H1 (cell line): ENCODE data around the gene NECTIN1. TPM values are rescaled to one million over a fixed set of nuclear protein-coding genes. Genes with fewer than 3 reads are reported as not detected.

Experiments used
- CTCF ChIA-PET: fragments of 300-600 bp; sonication (Branson Sonifier 250); formaldehyde crosslinking; loops from one replicate; lab custom pipeline; 2021; ENCODE audit not compliant: partially characterized antibody; lab: Charles Lee
- POLR2A ChIA-PET: fragments of 300-600 bp; sonication (Branson Sonifier 250); formaldehyde crosslinking; loops from one replicate; lab custom pipeline; 2021; ENCODE audit warnings: inconsistent platforms; ENCODE audit not compliant: partially characterized antibody; lab: Charles Lee
- DNase-seq, 2 experiments: peaks; one replicate each; pipeline versions ENCODE4 v3.0.0 to v3.0.0-alpha.2; 2010 to 2022; ENCODE audit warnings: low spot score in 2 of 2, low read depth in 1 of 2, mixed read lengths in 1 of 2
- FAIRE-seq: peaks from 2 replicates; lab custom pipeline; 2011; peaks lifted over from hg19 to GRCh38; lab: Jason Lieb, UNC
- H2AFZ ChIP-seq: 2 replicates; pipeline ENCODE4 v1.8.1; 2012; ENCODE audit warnings: low read length, inconsistent platforms
- H2AK5ac ChIP-seq: 2 replicates; pipeline ENCODE4 v1.6.1; 2013; ENCODE audit warnings: low read depth, low read length
- H2BK120ac ChIP-seq: replicated peaks from 2 replicates; pipeline ENCODE3; 2013; ENCODE audit warnings: low read depth, low read length, inconsistent platforms
- H2BK12ac ChIP-seq: 2 replicates; pipeline ENCODE4 v1.6.1; 2013; ENCODE audit warnings: low read depth, low read length
- H2BK15ac ChIP-seq: 2 replicates; pipeline ENCODE4 v1.6.1; 2013; ENCODE audit warnings: low read length
- H2BK20ac ChIP-seq: 2 replicates; pipeline ENCODE4 v1.6.1; 2013; ENCODE audit warnings: low read length
- H2BK5ac ChIP-seq: 2 replicates; pipeline ENCODE4 v1.6.1; 2013; ENCODE audit warnings: low read depth, low read length
- H3K14ac ChIP-seq: 2 replicates; pipeline ENCODE4 v1.6.1; 2013; ENCODE audit warnings: inconsistent platforms; ENCODE audit not compliant: insufficient read length
- H3K18ac ChIP-seq: 2 replicates; pipeline ENCODE4 v1.6.1; 2013; ENCODE audit warnings: low read length; ENCODE audit errors: extremely low read depth
- H3K23ac ChIP-seq: 2 replicates; pipeline ENCODE4 v1.6.1; 2013; ENCODE audit warnings: inconsistent platforms; ENCODE audit not compliant: insufficient read length
- H3K23me2 ChIP-seq: 2 replicates; pipeline ENCODE4 v1.6.1; 2013; ENCODE audit warnings: low read depth, low read length
- H3K27ac ChIP-seq: 2 replicates; pipeline ENCODE4 v1.6.1; 2011; ENCODE audit warnings: low read depth, low read length, inconsistent platforms
- H3K27me3 ChIP-seq, 4 experiments: replicated peaks in 1 of 4; 1 replicate in 1 of 4; 2 replicates in 3 of 4; pipeline versions ENCODE4 v1.6.1 to v1.8.1; 2011 to 2013; ENCODE audit warnings: low read length in 3 of 4, mild to moderate bottlenecking in 3 of 4, inconsistent platforms in 2 of 4, mixed read lengths in 2 of 4, moderate library complexity in 1 of 4; ENCODE audit not compliant: control insufficient read depth in 3 of 4, insufficient read depth in 3 of 4; ENCODE audit errors: extremely low read depth in 1 of 4
- H3K36me3 ChIP-seq, 4 experiments: 2 replicates each; pipeline versions ENCODE4 v1.6.1 to v1.8.1; 2011 to 2013; ENCODE audit warnings: mild to moderate bottlenecking in 4 of 4, low read length in 3 of 4, moderate library complexity in 2 of 4, control low read depth in 1 of 4, inconsistent platforms in 1 of 4; ENCODE audit not compliant: insufficient read depth in 4 of 4, control insufficient read depth in 2 of 4
- H3K4ac ChIP-seq: replicated peaks from 2 replicates; pipeline ENCODE3; 2013; ENCODE audit warnings: low read length, low read depth, mixed read lengths, inconsistent platforms; ENCODE audit not compliant: insufficient read length
- H3K4me1 ChIP-seq, 4 experiments: replicated peaks in 1 of 4; 1 replicate in 1 of 4; 2 replicates in 3 of 4; pipeline versions ENCODE4 v1.6.1 to v1.8.1; 2011 to 2013; ENCODE audit warnings: low read length in 3 of 4, inconsistent platforms in 2 of 4, mixed read lengths in 1 of 4; ENCODE audit not compliant: insufficient read depth in 4 of 4, control insufficient read depth in 3 of 4
- H3K4me2 ChIP-seq, 2 experiments: 2 replicates each; pipeline versions ENCODE4 v1.6.1 to v1.8.1; 2011 to 2013; ENCODE audit warnings: low read depth in 2 of 2, low read length in 2 of 2, control low read depth in 1 of 2, inconsistent platforms in 1 of 2, mild to moderate bottlenecking in 1 of 2; ENCODE audit not compliant: insufficient read depth in 1 of 2
- H3K4me3 ChIP-seq, 4 experiments: fragments of 200-600, 300-600 bp in 1 of 4; sonication (generic), shearing (Covaris generic), sonication (Bioruptor Twin) in 1 of 4; 2 replicates each; pipeline versions ENCODE4 v1.5.1 to v1.8.1; 2011 to 2016; ENCODE audit warnings: low read length in 4 of 4, low read depth in 3 of 4, control low read depth in 2 of 4, inconsistent platforms in 2 of 4, mild to moderate bottlenecking in 2 of 4, mixed read lengths in 1 of 4, moderate library complexity in 1 of 4; ENCODE audit not compliant: insufficient read depth in 2 of 4; ENCODE audit errors: extremely low read depth in 1 of 4
- H3K56ac ChIP-seq: replicated peaks from 2 replicates; pipeline ENCODE3; 2013; ENCODE audit warnings: low read depth, mild to moderate bottlenecking, mixed read lengths, low read length, inconsistent platforms; ENCODE audit not compliant: insufficient read length
- H3K79me1 ChIP-seq: 2 replicates; pipeline ENCODE4 v1.6.1; 2013; ENCODE audit warnings: low read depth, low read length, control low read depth
- H3K79me2 ChIP-seq, 2 experiments: 2 replicates each; pipeline versions ENCODE4 v1.6.1 to v1.8.1; 2012 to 2013; ENCODE audit warnings: low read length in 2 of 2, mild to moderate bottlenecking in 2 of 2, inconsistent platforms in 1 of 2; ENCODE audit not compliant: insufficient read depth in 2 of 2, control insufficient read depth in 1 of 2
- H3K9ac ChIP-seq, 4 experiments: replicated peaks in 1 of 4; 1 replicate in 1 of 4; 2 replicates in 3 of 4; pipeline versions ENCODE4 v1.6.1 to v1.8.1; 2011 to 2013; ENCODE audit warnings: low read depth in 3 of 4, low read length in 3 of 4, control low read depth in 2 of 4, mild to moderate bottlenecking in 2 of 4, moderate library complexity in 2 of 4, inconsistent platforms in 1 of 4; ENCODE audit errors: extremely low read depth in 1 of 4
- H3K9me3 ChIP-seq, 2 experiments: 2 replicates each; pipeline versions ENCODE4 v1.6.1 to v1.8.1; 2012 to 2013; ENCODE audit warnings: mild to moderate bottlenecking in 2 of 2, moderate library complexity in 2 of 2, control low read depth in 1 of 2, inconsistent platforms in 1 of 2, low read depth in 1 of 2, low read length in 1 of 2, mixed read lengths in 1 of 2; ENCODE audit not compliant: insufficient read depth in 2 of 2
- H4K20me1 ChIP-seq, 2 experiments: replicated peaks in 1 of 2; 2 replicates each; pipeline versions ENCODE3 to v1.8.1; 2011 to 2013; ENCODE audit warnings: inconsistent platforms in 2 of 2, low read length in 2 of 2, mild to moderate bottlenecking in 1 of 2; ENCODE audit not compliant: insufficient read depth in 2 of 2, control insufficient read depth in 1 of 2
- H4K5ac ChIP-seq: 2 replicates; pipeline ENCODE4 v1.6.1; 2013; ENCODE audit warnings: low read length, low read depth, mixed read lengths, inconsistent platforms; ENCODE audit not compliant: insufficient read length
- H4K8ac ChIP-seq: 2 replicates; pipeline ENCODE4 v1.8.0; 2013; ENCODE audit warnings: mild to moderate bottlenecking, moderate library complexity, low read length, inconsistent platforms; ENCODE audit not compliant: insufficient read depth; ENCODE audit errors: extremely low read depth
- H4K91ac ChIP-seq: replicated peaks from 2 replicates; pipeline ENCODE3; 2013; ENCODE audit warnings: low read length, mixed read lengths, inconsistent platforms; ENCODE audit not compliant: insufficient read length
- KDM1A ChIP-seq: fragments of 200-600, 300-600 bp; sonication (generic); IDR thresholded peaks from 2 replicates; pipeline ENCODE4 v1.7.1; 2016; ENCODE audit warnings: mild to moderate bottlenecking, low read length, borderline replicate concordance
- TEAD4 ChIP-seq: IDR thresholded peaks from 2 replicates; pipeline ENCODE4 v1.6.1; 2012; ENCODE audit warnings: low read depth, low read length, inconsistent platforms, mixed read lengths
- WGBS, 2 experiments: shearing (Covaris generic) in 1 of 2; methylation state at CpG; one replicate each; pipeline versions ENCODE4 v1.1.6 to v1.1.7; 2013 to 2015; ENCODE audit warnings: low lambda C conversion rate in 2 of 2, mixed read lengths in 2 of 2, inconsistent platforms in 1 of 2, low coverage in 1 of 2, missing lambda C conversion rate in 1 of 2; ENCODE audit not compliant: insufficient replicate concordance in 2 of 2, insufficient coverage in 1 of 2, insufficient read length in 1 of 2; ENCODE audit errors: extremely low coverage in 1 of 2, missing lambda C conversion rate in 1 of 2; 5-methylcytosine and 5-hydroxymethylcytosine counted together
- polyA plus RNA-seq, 7 experiments: library from polyadenylated mRNA; depleted of rRNA in 3 of 7; stranded (reverse) in 5 of 7; unstranded in 2 of 7; fragments of >200 nt in 5 of 7; fragments of 200-250 nt in 2 of 7; gene quantifications; 1 replicate in 5 of 7; 2 replicates in 1 of 7; 4 replicates in 1 of 7; pipeline versions ENCODE4 v1.2.1 to v1.2.3, GENCODE V29; 2011 to 2013; ENCODE audit warnings: missing spikeins in 2 of 7, mixed read lengths in 2 of 7
- total RNA-seq: library from RNA; stranded (reverse); fragmentation: NEBNext Ultra II Directional; extraction: Animal tissue kit (Norgen Biotek cat#: 25700); gene quantifications from 2 replicates; pipeline ENCODE4 v1.2.1, GENCODE V29; 2021

The NECTIN1 gene
- total and polyA plus RNA-seq, 2 of the 8 experiments (the other 6 are each of a cell fraction or from before 2014, with no cell fraction given), result 43.2 to 97.7 TPM

- H3K27me3 ChIP-seq, result no peaks in the 10 kb centered on the region; a peak in 2 of 7 replicates
- no peak overlapping the region for H2AFZ ChIP-seq
- no peak overlapping the region; the same call in 1 of the 2 replicates for H2AK5ac ChIP-seq
- H3K4me2 ChIP-seq, result no peak overlapping the region
- H3K27ac ChIP-seq, result no peak overlapping the region
- H3K36me3 ChIP-seq, result no peaks in the 10 kb centered on the region
- H3K79me2 ChIP-seq, result no peaks in the 10 kb centered on the region
- no peak overlapping the region for H4K5ac ChIP-seq
- no peak overlapping the region for H3K4ac ChIP-seq
- H4K20me1 ChIP-seq, result no peaks in the 10 kb centered on the region
- no peak overlapping the region for H2BK12ac ChIP-seq
- H3K23ac ChIP-seq, result no peak overlapping the region
- no peak overlapping the region for H2BK5ac ChIP-seq
- H3K79me1 ChIP-seq, result no peaks in the 10 kb centered on the region
- H2BK20ac ChIP-seq, result no peak overlapping the region
- H3K14ac ChIP-seq, result no peak overlapping the region
- H4K91ac ChIP-seq, result no peak overlapping the region
- DNase-seq (no peak), FAIRE-seq (no peak)
- 95% methylated on average over 11 of the region's 11 CpGs; no CpG with 5 or more reads in 1 of the 2 experiments for WGBS, 2 experiments
- no peaks in the 10 kb centered on the region for H3K9me3 ChIP-seq
- no peaks in the 10 kb centered on the region for H3K23me2 ChIP-seq
- ChIA-PET CTCF (interaction anchor here (0.6 to 2.8 kb wide), 5 partner anchors 11 to 386 kb away, joined by 3 to 12 read pairs (median 3); no protein-coding TSS in a partner anchor), POLR2A (no interaction called here)
- peak overlapping the region; percentile 53; the same call in 1 of the 2 replicates for H2BK15ac ChIP-seq
- H3K9ac ChIP-seq, result no peak overlapping the region
- H4K8ac ChIP-seq, result no peak overlapping the region
- TF ChIP-seq TEAD4, result peak; percentile 57; the same call in 1 of the 2 replicates
- TF ChIP-seq KDM1A, result no peak
- H3K56ac ChIP-seq, result no peak overlapping the region
- H3K4me3 ChIP-seq, result no peak overlapping the region
- H3K18ac ChIP-seq, result no peak overlapping the region
- H3K4me1 ChIP-seq, result peaks cover 0 to 5% (median 0%) of the 10 kb centered on the region in 4 experiments; a peak in 2 of 7 replicates
- H2BK120ac ChIP-seq, result no peak overlapping the region
Observed at GRCh38 chr11:119763071-119763728, 34.2 kb upstream of the NECTIN1 start.
